NCI-H524 treated with DMSO at 0.1 percent for 48 hours (cell line): ENCODE measurements around the gene CADM2.
A peak's percentile ranks its signal among the peaks of the same experiment; 100 is the strongest.

Source experiments
- DNase-seq: peaks from one replicate; lab custom pipeline; 2025; lab: John Stamatoyannopoulos, UW

The CADM2 gene

GRCh38 chr3:85808755-85809154 lies 850.0 kb downstream of the CADM2 start:
- peak; percentile 16 for DNase-seq

GRCh38 chr3:85821130-85821756 lies 862.5 kb downstream of the CADM2 start:
- peak; percentile 17 for DNase-seq

GRCh38 chr3:85835857-85836440 lies 877.2 kb downstream of the CADM2 start:
- no peak for DNase-seq

GRCh38 chr3:85837402-85837801 lies 878.6 kb downstream of the CADM2 start:
- DNase-seq: no peak

GRCh38 chr3:85838921-85839320 lies 880.1 kb downstream of the CADM2 start:
- peak; percentile 99 for DNase-seq

GRCh38 chr3:85842081-85842480 lies 883.3 kb downstream of the CADM2 start:
- DNase-seq: no peak

GRCh38 chr3:85846940-85847339 lies 888.2 kb downstream of the CADM2 start:
- no peak for DNase-seq

GRCh38 chr3:85851071-85851470 lies 892.3 kb downstream of the CADM2 start:
- DNase-seq: no peak

GRCh38 chr3:85853805-85854204 lies 895.0 kb downstream of the CADM2 start:
- no peak for DNase-seq

- no peak for DNase-seq
These were observed 904.2 kb downstream of the CADM2 start for GRCh38 chr3:85862893-85863455.

- DNase-seq: no peak
These were observed 906.1 kb downstream of the CADM2 start for GRCh38 chr3:85864896-85865295.

- no peak for DNase-seq
These were observed 908.3 kb downstream of the CADM2 start for GRCh38 chr3:85867072-85867471.

- no peak for DNase-seq
These were observed 916.8 kb downstream of the CADM2 start for GRCh38 chr3:85875589-85875988.

- DNase-seq: no peak
These were observed 918.8 kb downstream of the CADM2 start for GRCh38 chr3:85877631-85878030.

- no peak for DNase-seq
These were observed 923.1 kb downstream of the CADM2 start for GRCh38 chr3:85881833-85882393.

GRCh38 chr3:85890043-85890555 lies 931.3 kb downstream of the CADM2 start:
- no peak for DNase-seq

- DNase-seq: no peak
These were observed 944.6 kb downstream of the CADM2 start for GRCh38 chr3:85903434-85903833.

GRCh38 chr3:85912980-85913379 lies 954.2 kb downstream of the CADM2 start:
- DNase-seq: no peak

GRCh38 chr3:85922374-85922773 lies 963.6 kb downstream of the CADM2 start:
- no peak for DNase-seq

- no peak for DNase-seq
These were observed 971.9 kb downstream of the CADM2 start for GRCh38 chr3:85930718-85931117.

- no peak for DNase-seq
These were observed 974.5 kb downstream of the CADM2 start for GRCh38 chr3:85933326-85933725.

- no peak for DNase-seq
These were observed 976.4 kb downstream of the CADM2 start for GRCh38 chr3:85935171-85935570.

- no peak for DNase-seq
These were observed 980.3 kb downstream of the CADM2 start for GRCh38 chr3:85939074-85939482.
